IMR-90 (cell line): Measurements from ENCODE around the gene CMIP. TPM values are rescaled to one million over a fixed set of nuclear protein-coding genes. Genes with fewer than 3 reads are reported as not detected.

Source experiments
- ATAC-seq: fragments of 200-7000 bp; cut with Tn5 transposase; 2 replicates; pipeline ENCODE4 v1.9.1; 2020; ENCODE audit warnings: low read depth, mild to moderate bottlenecking, moderate library complexity
- BruUV-seq: library from RNA; stranded (reverse); fragments of 400-500 nt; replicated peaks from 2 replicates; lab custom pipeline; 2021; lab: Mats Ljungman, UMichigan
- CTCF ChIA-PET: fragments of 300-600 bp; formaldehyde crosslinking; extraction: SDS; loops from one replicate; lab custom pipeline; 2021; ENCODE audit warnings: antibody characterized with exemption; lab: Yijun Ruan, JAX
- POLR2A ChIA-PET: fragments of 300-600 bp; sonication (Branson Sonifier 250); formaldehyde crosslinking; loops from one replicate; lab custom pipeline; 2022; ENCODE audit warnings: antibody characterized with exemption; ENCODE audit not compliant: unreplicated experiment; lab: Charles Lee
- DNase-seq: peaks from one replicate; pipeline ENCODE4 v3.0.0; 2013
- H2AFZ ChIP-seq: replicated peaks from 2 replicates; pipeline ENCODE3; 2013; ENCODE audit warnings: low read length, mild to moderate bottlenecking; ENCODE audit not compliant: poor library complexity
- H2AK5ac ChIP-seq: 2 replicates; pipeline ENCODE4 v1.6.1; 2013; ENCODE audit warnings: low read depth, low read length, inconsistent platforms
- H2AK9ac ChIP-seq: replicated peaks from 2 replicates; pipeline ENCODE3; 2013; ENCODE audit warnings: mild to moderate bottlenecking, low read depth, low read length, moderate library complexity; ENCODE audit not compliant: poor library complexity
- H2BK120ac ChIP-seq: 2 replicates; pipeline ENCODE4 v1.6.1; 2013; ENCODE audit warnings: low read depth, low read length, inconsistent platforms
- H2BK15ac ChIP-seq: 3 replicates; pipeline ENCODE4 v1.6.1; 2013; ENCODE audit warnings: low read depth, low read length, inconsistent platforms
- H2BK20ac ChIP-seq: 2 replicates; pipeline ENCODE4 v1.6.1; 2013; ENCODE audit warnings: low read depth, mild to moderate bottlenecking, inconsistent platforms, low read length, moderate library complexity
- H2BK5ac ChIP-seq: 2 replicates; pipeline ENCODE4 v1.6.1; 2013; ENCODE audit warnings: mild to moderate bottlenecking, low read depth, low read length, inconsistent platforms; ENCODE audit not compliant: poor library complexity, severe bottlenecking
- H3K14ac ChIP-seq: replicated peaks from 2 replicates; pipeline ENCODE4 v1.6.1; 2013; ENCODE audit warnings: low read depth, low read length, inconsistent platforms
- H3K18ac ChIP-seq: 2 replicates; pipeline ENCODE4 v1.6.1; 2013; ENCODE audit warnings: low read depth, low read length, control low read depth
- H3K23ac ChIP-seq: 2 replicates; pipeline ENCODE4 v1.6.1; 2013; ENCODE audit warnings: low read depth, low read length, inconsistent platforms
- H3K27ac ChIP-seq: 2 replicates; pipeline ENCODE4 v1.5.1; 2013; ENCODE audit warnings: mild to moderate bottlenecking, control low read depth, low read length; ENCODE audit not compliant: insufficient read depth
- H3K27me3 ChIP-seq: 2 replicates; pipeline ENCODE4 v1.6.1; 2013; ENCODE audit warnings: low read length; ENCODE audit not compliant: control insufficient read depth, insufficient read depth
- H3K36me3 ChIP-seq: 2 replicates; pipeline ENCODE4 v1.6.1; 2013; ENCODE audit warnings: low read length, mixed read lengths; ENCODE audit not compliant: control insufficient read depth, insufficient read depth
- H3K4ac ChIP-seq: 2 replicates; pipeline ENCODE4 v1.6.1; 2013; ENCODE audit warnings: low read depth, low read length, inconsistent platforms
- H3K4me1 ChIP-seq: 2 replicates; pipeline ENCODE4 v1.6.1; 2013; ENCODE audit warnings: low read length, mixed read lengths; ENCODE audit not compliant: control insufficient read depth, insufficient read depth
- H3K4me2 ChIP-seq: 2 replicates; pipeline ENCODE4 v1.6.1; 2013; ENCODE audit warnings: low read depth, mild to moderate bottlenecking, control low read depth, low read length, moderate library complexity
- H3K4me3 ChIP-seq: 2 replicates; pipeline ENCODE4 v1.5.1; 2013; ENCODE audit warnings: low read depth, mild to moderate bottlenecking, control low read depth, low read length, moderate library complexity; ENCODE audit not compliant: insufficient read depth
- H3K56ac ChIP-seq: 2 replicates; pipeline ENCODE4 v1.6.1; 2013; ENCODE audit warnings: low read length, inconsistent platforms; ENCODE audit not compliant: insufficient read depth; ENCODE audit errors: extremely low read depth
- H3K79me1 ChIP-seq, 2 experiments: 2 replicates each; pipeline ENCODE4 v1.6.1; 2013; ENCODE audit warnings: low read length in 2 of 2, inconsistent platforms in 1 of 2, low read depth in 1 of 2
- H3K9ac ChIP-seq: 2 replicates; pipeline ENCODE4 v1.6.1; 2013; ENCODE audit warnings: low read depth, low read length, control low read depth
- H3K9me1 ChIP-seq: 2 replicates; pipeline ENCODE4 v1.6.1; 2013; ENCODE audit warnings: low read length, inconsistent platforms; ENCODE audit not compliant: insufficient read depth
- H3K9me3 ChIP-seq: 2 replicates; pipeline ENCODE4 v1.6.1; 2013; ENCODE audit warnings: low read length; ENCODE audit not compliant: control insufficient read depth, insufficient read depth
- H4K20me1 ChIP-seq: 2 replicates; pipeline ENCODE4 v1.6.1; 2013; ENCODE audit warnings: low read length, inconsistent platforms; ENCODE audit not compliant: insufficient read depth
- H4K5ac ChIP-seq: 2 replicates; pipeline ENCODE4 v1.6.1; 2013; ENCODE audit warnings: mild to moderate bottlenecking, low read depth, low read length, control low read depth
- H4K8ac ChIP-seq, 2 experiments: 2 replicates each; pipeline ENCODE4 v1.6.1; 2013; ENCODE audit warnings: low read depth in 2 of 2, low read length in 2 of 2, control low read depth in 1 of 2, inconsistent platforms in 1 of 2
- H4K91ac ChIP-seq: 2 replicates; pipeline ENCODE4 v1.6.1; 2013; ENCODE audit warnings: low read depth, low read length, inconsistent platforms; ENCODE audit not compliant: insufficient read depth
- BHLHE40 ChIP-seq: fragments of 150-350 bp; IDR thresholded peaks from 2 replicates; pipeline ENCODE4 v1.6.1; 2016; ENCODE audit warnings: mild to moderate bottlenecking, low read depth, low read length
- CEBPB ChIP-seq: IDR thresholded peaks from 2 replicates; pipeline ENCODE4 v1.6.1; 2012; ENCODE audit warnings: low read depth, low read length, improper control_type of control experiment
- FOS ChIP-seq: fragments of 150-350 bp; IDR thresholded peaks from 2 replicates; pipeline ENCODE4 v1.6.1; 2016; ENCODE audit warnings: low read depth, low read length
- MAFK ChIP-seq: IDR thresholded peaks from 2 replicates; pipeline ENCODE4 v1.6.1; 2012; ENCODE audit warnings: low read depth, low read length, improper control_type of control experiment
- MAZ ChIP-seq: IDR thresholded peaks from 2 replicates; pipeline ENCODE4 v1.6.1; 2012; ENCODE audit warnings: low read depth, mild to moderate bottlenecking, low read length, improper control_type of control experiment, moderate library complexity, borderline replicate concordance
- MXI1 ChIP-seq: IDR thresholded peaks from 2 replicates; pipeline ENCODE4 v1.6.1; 2012; ENCODE audit warnings: low read depth, mild to moderate bottlenecking, low read length, moderate library complexity, borderline replicate concordance
- RAD21 ChIP-seq: IDR thresholded peaks from 2 replicates; pipeline ENCODE4 v1.6.1; 2012; ENCODE audit warnings: low read length, improper control_type of control experiment
- RCOR1 ChIP-seq: IDR thresholded peaks from 2 replicates; pipeline ENCODE4 v1.6.1; 2012; ENCODE audit warnings: mild to moderate bottlenecking, low read length, improper control_type of control experiment; ENCODE audit not compliant: insufficient replicate concordance
- RFX5 ChIP-seq: IDR thresholded peaks from 2 replicates; pipeline ENCODE4 v1.8.0; 2012; ENCODE audit warnings: low read depth, mild to moderate bottlenecking, low read length, moderate library complexity
- SMC3 ChIP-seq: fragments of 150-350 bp; IDR thresholded peaks from 2 replicates; pipeline ENCODE4 v1.6.1; 2016; ENCODE audit warnings: low read depth, mild to moderate bottlenecking, antibody characterized with exemption, low read length, moderate library complexity
- WGBS, 2 experiments: methylation state at CpG; one replicate each; pipeline versions ENCODE4 v1.1.5 to v1.1.7; 2013; ENCODE audit warnings: missing lambda C conversion rate in 2 of 2; ENCODE audit not compliant: insufficient read length in 1 of 2; ENCODE audit errors: extremely low coverage in 2 of 2; 5-methylcytosine and 5-hydroxymethylcytosine counted together
- dilution Hi-C: fragments of 300-500 bp; cut with HindIII; formaldehyde crosslinking; loops from one replicate; pipeline ENCODE4 v1.14.3; 2018; ENCODE audit warnings: low sequenced_read_pairs; ENCODE audit not compliant: unreplicated experiment
- in situ Hi-C: fragments of 300-500 bp; cut with MboI; formaldehyde crosslinking; loops from 3 replicates; pipeline ENCODE4 v1.14.3; 2019; ENCODE audit warnings: low sequenced_read_pairs, inconsistent platforms, mixed read lengths
- intact Hi-C: fragments of 100-400 bp; cut with micrococcal nuclease; formaldehyde crosslinking; loops from 2 replicates; pipeline ENCODE4 v1.10.0; 2022
- polyA plus RNA-seq, 3 experiments: library from polyadenylated mRNA; depleted of rRNA; stranded (reverse); fragments of >200 nt; gene quantifications; 2 replicates each; pipeline ENCODE4 v1.2.3, GENCODE V29; 2012; ENCODE audit warnings: low replicate concordance in 1 of 3
- total RNA-seq: library from RNA; depleted of rRNA; stranded (reverse); fragments of >200 nt; gene quantifications from 2 replicates; pipeline ENCODE4 v1.2.3, GENCODE V29; 2012
- TF ChIP-seq, protein P1 (sequence below): conservative IDR thresholded peaks from 2 replicates; pipeline ENCODE4 v1.5.1; 2012; ENCODE audit warnings: mild to moderate bottlenecking, low read depth, low read length, improper control_type of control experiment
- TF ChIP-seq, protein P2 (sequence below): fragments of 150-350 bp; IDR thresholded peaks from 2 replicates; pipeline ENCODE4 v1.6.1; 2017; ENCODE audit warnings: mild to moderate bottlenecking, antibody characterized with exemption, low read length, low read depth
- TF ChIP-seq, protein P3 (sequence below): fragments of 150-350 bp; IDR thresholded peaks from 2 replicates; pipeline ENCODE4 v1.6.1; 2016; ENCODE audit warnings: low read depth, mild to moderate bottlenecking, low read length, moderate library complexity, borderline replicate concordance

CMIP gene
- total and polyA plus RNA-seq, 2 of the 4 experiments (the other 2 are of a cell fraction), result 3.2 to 11.6 TPM

DNA sequence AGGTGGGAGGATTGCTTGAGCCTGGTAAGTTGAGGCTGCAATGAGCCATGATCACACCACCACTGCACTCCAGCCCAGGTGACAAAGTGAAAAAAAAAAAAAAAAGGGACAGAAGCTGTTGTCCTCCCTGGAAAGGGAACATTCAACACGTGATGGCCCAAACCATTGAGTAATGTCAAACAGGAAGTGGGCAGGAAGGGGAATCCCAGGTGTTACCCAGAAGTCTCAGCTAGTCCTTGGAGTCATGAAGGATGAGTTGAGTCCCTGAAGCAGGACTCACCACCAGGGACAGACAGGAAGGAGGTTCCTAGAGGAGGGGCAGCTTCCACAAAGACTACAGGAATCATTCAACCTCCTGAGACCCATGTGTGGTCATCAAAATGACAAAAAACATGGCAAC is 19.8 kb upstream of the CMIP start:
- BruUV-seq, result no TSS peak
- H2AK5ac ChIP-seq, result no peak overlapping the region
- peaks cover 3% of the 10 kb centered on the region; the same call in 1 of the 2 replicates for H3K9me3 ChIP-seq
- ATAC-seq (no peak), DNase-seq (peak; percentile 34)
- H3K79me1 ChIP-seq, result no peaks in the 10 kb centered on the region
- H3K23ac ChIP-seq, result no peak overlapping the region
- no peak overlapping the region for H3K4me2 ChIP-seq
- dilution Hi-C loops (no loop called here), intact Hi-C loops (no loop called here), in situ Hi-C loops (no loop called here)
- no peaks in the 10 kb centered on the region for H3K4me1 ChIP-seq
- H2BK15ac ChIP-seq, result no peak overlapping the region
- no peak overlapping the region for H2BK5ac ChIP-seq
- CTCF ChIA-PET, result interaction anchor here (0.6 to 1.0 kb wide), 2 partner anchors 21 to 74 kb away, joined by 3 to 4 read pairs; no protein-coding TSS in a partner anchor
- no peak overlapping the region for H3K18ac ChIP-seq
- no peaks in the 10 kb centered on the region for H4K20me1 ChIP-seq
- H2BK20ac ChIP-seq, result no peak overlapping the region
- TF ChIP-seq RAD21 (no peak), MAZ (no peak), BHLHE40 (no peak), FOS (no peak), SMC3 (no peak), RCOR1 (no peak), MAFK (no peak), MXI1 (no peak), CEBPB (no peak), RFX5 (no peak)
- TF ChIP-seq, protein P1, sequence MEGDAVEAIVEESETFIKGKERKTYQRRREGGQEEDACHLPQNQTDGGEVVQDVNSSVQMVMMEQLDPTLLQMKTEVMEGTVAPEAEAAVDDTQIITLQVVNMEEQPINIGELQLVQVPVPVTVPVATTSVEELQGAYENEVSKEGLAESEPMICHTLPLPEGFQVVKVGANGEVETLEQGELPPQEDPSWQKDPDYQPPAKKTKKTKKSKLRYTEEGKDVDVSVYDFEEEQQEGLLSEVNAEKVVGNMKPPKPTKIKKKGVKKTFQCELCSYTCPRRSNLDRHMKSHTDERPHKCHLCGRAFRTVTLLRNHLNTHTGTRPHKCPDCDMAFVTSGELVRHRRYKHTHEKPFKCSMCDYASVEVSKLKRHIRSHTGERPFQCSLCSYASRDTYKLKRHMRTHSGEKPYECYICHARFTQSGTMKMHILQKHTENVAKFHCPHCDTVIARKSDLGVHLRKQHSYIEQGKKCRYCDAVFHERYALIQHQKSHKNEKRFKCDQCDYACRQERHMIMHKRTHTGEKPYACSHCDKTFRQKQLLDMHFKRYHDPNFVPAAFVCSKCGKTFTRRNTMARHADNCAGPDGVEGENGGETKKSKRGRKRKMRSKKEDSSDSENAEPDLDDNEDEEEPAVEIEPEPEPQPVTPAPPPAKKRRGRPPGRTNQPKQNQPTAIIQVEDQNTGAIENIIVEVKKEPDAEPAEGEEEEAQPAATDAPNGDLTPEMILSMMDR, result no peak
- TF ChIP-seq, protein P2, sequence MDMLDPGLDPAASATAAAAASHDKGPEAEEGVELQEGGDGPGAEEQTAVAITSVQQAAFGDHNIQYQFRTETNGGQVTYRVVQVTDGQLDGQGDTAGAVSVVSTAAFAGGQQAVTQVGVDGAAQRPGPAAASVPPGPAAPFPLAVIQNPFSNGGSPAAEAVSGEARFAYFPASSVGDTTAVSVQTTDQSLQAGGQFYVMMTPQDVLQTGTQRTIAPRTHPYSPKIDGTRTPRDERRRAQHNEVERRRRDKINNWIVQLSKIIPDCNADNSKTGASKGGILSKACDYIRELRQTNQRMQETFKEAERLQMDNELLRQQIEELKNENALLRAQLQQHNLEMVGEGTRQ, result no peak
- TF ChIP-seq, protein P3, sequence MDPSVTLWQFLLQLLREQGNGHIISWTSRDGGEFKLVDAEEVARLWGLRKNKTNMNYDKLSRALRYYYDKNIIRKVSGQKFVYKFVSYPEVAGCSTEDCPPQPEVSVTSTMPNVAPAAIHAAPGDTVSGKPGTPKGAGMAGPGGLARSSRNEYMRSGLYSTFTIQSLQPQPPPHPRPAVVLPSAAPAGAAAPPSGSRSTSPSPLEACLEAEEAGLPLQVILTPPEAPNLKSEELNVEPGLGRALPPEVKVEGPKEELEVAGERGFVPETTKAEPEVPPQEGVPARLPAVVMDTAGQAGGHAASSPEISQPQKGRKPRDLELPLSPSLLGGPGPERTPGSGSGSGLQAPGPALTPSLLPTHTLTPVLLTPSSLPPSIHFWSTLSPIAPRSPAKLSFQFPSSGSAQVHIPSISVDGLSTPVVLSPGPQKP, result no peak
- no peak overlapping the region for H3K4me3 ChIP-seq
- no peaks in the 10 kb centered on the region; the same call in 1 of the 2 replicates for H3K27me3 ChIP-seq
- 0% methylated on average over 1 of the region's 1 CpG; no CpG with 5 or more reads in 1 of the 2 experiments for WGBS, 2 experiments
- H4K8ac ChIP-seq, result no peak overlapping the region
- POLR2A ChIA-PET, result no interaction called here
- H4K5ac ChIP-seq, result no peak overlapping the region
- no peak overlapping the region for H3K9ac ChIP-seq
- no peak overlapping the region for H2AK9ac ChIP-seq
- 0 out of 2 replicates have a peak overlapping the region, but pooled peaks have one; percentile 22 for H3K14ac ChIP-seq
- no peak overlapping the region for H3K56ac ChIP-seq
- H3K4ac ChIP-seq, result no peak overlapping the region
- no peaks in the 10 kb centered on the region; the same call in 1 of the 2 replicates for H3K9me1 ChIP-seq
- no peak overlapping the region for H4K91ac ChIP-seq
- no peaks in the 10 kb centered on the region for H3K36me3 ChIP-seq
- H2BK120ac ChIP-seq, result no peak overlapping the region
- peak overlapping the region; percentile 76 for H2AFZ ChIP-seq
- no peak overlapping the region for H3K27ac ChIP-seq
